HG03439 (cell line): ENCODE data around the gene OR51E1.

Source experiments
- ATAC-seq: cut with Tn5 transposase; IDR thresholded peaks from one replicate; pipeline ENCODE4 v1.9.1; 2021; ENCODE audit warnings: mild to moderate bottlenecking, moderate library complexity; ENCODE audit not compliant: unreplicated experiment

OR51E1 gene, protein sequence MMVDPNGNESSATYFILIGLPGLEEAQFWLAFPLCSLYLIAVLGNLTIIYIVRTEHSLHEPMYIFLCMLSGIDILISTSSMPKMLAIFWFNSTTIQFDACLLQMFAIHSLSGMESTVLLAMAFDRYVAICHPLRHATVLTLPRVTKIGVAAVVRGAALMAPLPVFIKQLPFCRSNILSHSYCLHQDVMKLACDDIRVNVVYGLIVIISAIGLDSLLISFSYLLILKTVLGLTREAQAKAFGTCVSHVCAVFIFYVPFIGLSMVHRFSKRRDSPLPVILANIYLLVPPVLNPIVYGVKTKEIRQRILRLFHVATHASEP

DNA sequence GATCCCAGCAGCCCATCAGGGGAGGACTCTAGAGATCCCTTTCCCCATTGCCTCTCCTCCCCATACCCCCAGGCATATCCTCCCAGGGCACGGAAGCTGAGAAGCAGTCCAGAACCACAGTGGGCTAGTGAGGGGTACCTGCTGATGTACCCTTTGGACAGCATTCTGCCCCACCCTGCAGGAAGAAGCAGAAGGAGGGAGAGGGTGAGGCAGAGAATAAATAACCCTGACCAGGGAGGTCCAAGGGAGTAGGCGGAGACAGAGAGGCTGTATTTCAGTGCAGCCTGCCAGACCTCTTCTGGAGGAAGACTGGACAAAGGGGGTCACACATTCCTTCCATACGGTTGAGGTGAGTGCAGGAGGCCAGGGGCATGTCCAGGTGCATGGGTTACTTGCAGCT lies at the start of gene OR51E1:
OR51E1 (plus strand) TSS at position 301 of the 400 bp plus-strand sequence. CDS start 8,545 bp downstream, outside the sequence.
- no peak for ATAC-seq

DNA sequence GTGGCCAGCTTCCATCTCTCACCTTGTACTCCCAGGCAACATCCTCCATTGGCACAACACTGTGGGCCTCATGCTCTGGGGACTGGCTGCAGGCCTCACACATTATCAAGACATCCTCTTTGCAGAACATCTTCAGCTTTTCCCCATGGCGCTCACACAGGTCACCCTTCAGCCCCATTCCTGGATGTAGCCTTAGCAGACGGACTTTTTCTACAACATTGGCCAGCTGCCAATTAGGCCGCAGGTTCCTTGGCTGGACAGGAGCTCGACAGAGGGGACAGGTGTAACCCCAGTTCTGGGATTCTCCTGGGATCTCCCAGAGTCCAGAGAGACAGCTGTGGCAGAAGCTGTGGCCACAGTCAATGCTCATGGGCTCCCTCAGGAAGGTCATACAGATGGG lies 38.7 kb upstream of the OR51E1 start:
- no peak for ATAC-seq

DNA sequence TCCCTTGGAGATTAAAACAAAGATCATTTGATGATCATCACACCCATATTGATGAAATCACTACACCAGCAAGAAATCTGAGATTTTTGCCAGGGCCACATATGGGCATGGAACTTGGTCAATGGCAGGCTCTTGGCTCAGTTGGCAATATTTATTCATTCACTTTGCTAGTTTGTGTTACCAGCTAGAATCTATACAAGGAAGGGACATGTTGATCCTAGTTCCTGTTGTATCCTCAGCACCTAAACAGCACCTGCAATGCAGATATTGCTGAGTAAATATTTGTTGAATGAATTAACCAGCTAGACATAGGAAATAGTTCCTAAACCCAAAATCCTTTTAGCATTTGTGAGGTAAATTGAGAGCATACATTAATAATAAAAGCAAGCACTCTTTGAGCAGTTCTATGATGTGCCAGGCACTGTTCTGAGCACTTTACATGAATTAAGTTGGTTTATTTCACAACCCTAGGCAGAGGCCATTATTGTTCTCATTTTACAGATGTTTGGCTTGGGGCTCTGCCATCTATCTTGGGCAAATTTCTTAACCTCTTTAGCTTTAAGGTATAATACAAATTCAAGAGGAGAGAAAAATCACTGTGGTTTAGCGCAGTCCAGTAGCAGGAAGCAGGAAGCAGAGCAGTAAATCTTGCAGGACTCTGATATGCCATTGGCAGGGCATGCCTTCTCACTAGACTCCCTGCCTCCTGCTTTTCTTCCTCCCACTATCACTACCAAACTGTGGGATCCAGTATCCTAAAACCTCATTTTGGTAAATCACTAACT lies 37.4 kb upstream of the OR51E1 start:
- ATAC-seq, result no peak

DNA sequence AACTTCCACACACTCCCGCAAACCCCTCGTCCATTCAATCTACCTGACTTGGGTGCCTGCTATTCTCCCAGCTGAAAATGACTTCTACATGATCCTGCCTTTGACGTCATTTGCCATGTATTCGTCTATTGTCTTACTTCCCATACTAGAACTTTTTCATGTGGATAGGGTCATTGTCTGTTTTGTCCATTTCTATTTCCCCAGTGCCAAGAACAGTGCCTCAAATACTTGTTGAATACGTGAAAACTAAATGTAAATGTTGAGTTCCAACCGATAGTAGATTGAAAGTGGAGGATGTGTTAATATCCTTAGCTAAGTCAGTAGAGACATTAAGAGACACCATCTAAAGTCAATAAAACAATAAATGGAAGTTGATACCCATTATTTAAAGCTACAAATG lies 36.7 kb upstream of the OR51E1 start:
- no peak for ATAC-seq

DNA sequence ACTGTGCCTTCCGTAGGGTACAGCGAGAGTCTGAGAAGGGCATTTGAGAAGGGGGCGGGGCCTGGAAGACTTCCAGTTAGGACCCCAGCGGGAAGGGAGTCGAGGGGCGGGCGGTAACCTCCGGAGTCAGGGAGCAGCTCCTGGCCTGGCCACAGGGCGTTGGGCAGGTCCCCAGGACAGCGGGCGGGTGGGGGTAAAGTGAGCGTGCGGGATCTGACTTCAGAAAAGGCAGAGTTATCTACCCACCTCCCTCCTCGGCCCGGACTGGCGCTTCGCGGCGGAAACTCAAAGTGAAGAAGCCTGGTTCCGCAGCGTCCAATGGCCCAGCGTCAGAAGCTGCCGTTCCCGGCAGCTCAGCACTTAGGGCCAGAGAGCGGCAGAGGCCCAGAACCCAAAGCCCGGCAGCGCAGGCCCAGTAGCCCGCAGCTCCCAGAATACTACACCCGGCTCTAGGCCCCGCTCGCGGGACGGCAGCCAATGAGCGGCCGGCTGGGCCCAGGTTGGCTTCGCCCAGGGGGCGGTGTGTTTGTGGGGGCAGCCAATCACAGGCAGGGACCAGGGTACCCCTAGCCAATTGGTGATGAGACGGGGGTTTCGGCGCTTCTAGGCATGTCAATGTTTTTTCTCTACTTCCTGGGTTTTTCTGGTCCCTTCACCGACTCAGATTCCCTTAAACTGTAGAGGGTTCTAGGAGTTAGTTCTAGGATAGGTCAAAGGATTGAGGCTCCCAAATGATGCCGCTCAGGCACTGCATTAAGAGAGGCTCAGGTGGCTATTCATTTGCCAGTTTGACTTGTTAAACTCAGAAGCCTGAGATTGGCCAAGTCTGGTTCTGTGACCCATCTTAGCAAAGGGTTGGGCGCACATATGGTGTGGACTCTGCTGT lies 35.8 kb upstream of the OR51E1 start, which contains the start of gene TRIM68:
TRIM68 (minus strand) TSS at position 451 of the 886 bp plus-strand sequence. CDS start 2,727 bp downstream, outside the sequence.
- peak; percentile 100 for ATAC-seq

DNA sequence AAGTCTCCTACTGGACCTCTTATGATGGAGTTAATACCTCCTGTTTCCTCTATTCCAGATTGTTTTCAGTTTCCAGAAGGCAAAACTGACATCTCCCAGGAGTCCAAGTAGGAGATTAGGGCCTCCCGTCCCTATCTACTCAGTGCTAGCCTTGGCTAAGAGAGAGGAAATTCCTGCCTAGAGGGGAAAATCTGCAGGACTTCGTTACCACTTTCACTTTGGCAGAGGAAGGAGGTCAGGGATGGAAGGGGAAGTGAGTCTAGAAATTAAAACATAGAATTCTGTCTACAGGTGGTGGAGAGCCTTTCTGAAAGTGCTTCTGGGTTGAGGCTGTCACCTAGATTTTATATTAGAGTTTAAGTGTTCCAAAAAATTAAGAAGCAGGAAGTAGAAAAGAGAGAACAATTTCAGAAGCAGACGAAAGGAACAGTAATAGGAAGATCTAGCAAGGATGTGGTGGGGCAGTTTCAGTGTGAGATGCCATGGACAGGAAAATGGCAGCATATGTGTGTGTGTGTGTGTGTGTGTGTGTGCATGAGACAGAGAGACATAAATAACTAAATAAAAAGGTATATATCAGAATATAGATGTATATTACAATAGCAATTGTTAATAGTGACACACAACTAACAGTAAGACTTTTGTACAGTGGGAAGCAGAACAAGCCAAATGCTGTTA lies 33.4 kb upstream of the OR51E1 start:
- no peak for ATAC-seq

DNA sequence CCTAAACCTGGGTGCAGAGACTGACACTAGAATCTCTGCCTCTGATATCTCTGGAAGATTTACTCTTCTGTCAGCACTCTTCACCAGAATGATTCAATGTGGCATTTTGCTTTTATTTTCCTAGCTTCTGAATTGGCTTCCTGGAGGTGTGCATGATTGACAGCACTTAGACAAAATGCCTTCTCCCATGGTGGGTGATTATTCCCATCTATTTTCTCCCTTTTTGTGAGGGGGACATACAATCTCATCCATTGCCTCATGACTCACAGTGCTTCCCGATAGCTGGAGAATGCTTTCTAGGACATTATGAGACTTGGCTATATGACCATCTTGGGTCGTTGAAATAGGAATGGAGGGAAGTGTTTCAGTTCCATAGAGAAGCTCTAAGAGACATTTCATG lies 31.8 kb upstream of the OR51E1 start:
- ATAC-seq, result no peak

DNA sequence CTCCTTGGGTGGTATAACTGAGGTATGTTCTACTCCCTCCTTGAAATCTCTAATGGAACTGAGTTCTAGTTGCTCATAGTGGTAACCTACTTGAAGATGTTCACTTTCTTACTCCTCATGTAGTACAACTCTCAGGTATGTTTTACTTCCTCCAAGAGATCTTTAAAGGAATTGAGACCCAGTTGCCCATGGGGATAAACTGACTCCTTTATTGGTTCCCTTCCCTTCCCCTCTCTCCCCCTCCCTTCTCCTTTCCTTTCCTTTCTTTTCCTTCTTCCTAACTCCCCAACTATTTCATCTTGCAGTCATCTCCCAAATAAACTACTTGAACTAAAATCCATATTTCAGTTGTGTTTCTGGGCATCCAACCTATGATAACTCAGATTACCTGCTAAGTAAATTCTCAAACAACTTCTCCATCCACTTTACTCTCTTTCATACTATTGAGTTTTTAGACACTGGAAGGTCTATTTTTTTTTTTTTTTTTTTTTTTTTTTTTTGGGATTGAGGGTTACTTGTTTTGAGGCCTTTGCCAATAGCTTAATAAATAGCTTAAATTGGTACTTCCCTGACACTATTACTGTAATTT lies 27.8 kb upstream of the OR51E1 start:
- ATAC-seq, result no peak

DNA sequence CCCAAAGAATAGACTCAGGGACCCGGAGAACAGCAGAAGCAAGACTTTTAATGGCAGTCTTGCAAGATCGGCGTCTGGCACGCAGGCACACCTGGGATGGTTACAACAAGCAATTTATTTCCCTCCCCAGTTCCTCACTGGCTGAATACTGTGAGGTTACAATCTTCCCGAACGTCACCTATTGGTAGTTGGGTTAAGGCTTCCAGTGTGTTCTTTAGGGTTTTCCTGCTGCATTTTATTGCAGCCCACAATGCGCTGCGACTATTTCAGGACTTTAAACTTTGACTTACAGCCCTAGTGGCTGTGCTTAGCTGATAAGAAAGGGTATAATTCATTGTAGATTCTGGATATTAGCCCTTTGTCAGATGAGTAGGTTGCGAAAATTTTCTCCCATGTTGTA lies 24.3 kb upstream of the OR51E1 start:
- ATAC-seq, result no peak

DNA sequence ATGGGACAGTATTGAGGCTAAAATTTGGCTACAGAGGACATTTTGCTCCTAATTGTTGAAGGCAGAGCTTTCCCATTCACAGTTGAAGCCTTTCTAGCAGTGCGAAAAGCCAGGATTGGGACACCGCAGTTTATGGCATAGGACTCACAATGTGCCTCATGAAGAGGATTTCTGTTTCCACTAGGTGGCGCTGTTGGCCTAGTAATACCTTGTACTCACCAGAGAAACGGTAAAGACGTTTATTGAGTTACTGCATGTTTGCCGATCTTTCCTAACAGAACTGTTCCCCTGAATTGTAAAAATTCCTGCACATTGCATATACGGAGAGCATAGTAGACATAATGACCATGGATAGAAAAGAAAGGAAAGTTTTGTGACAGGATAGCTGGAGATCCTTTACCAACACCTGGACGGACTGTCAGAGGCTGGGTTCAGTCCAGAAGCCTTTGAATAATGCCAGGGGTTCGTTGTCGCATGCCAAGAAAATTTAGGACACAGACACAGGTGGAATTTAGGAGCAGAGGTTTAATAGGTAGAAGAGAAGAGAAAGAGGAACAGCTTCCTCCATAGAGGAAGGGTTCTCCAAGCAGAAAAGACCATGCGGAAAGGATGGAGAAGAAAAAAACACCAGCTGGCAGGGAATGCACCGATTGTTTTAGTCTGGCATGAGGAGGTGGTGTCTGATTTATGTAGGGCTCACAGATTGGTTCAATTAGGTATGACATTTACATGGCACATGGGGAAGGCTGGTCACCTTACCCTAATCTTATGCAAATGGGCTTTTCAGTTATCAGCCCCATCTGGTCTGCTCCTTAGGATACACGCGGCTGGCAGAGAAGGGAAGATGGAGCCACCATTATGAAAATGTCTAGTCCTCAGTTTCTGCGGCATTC lies 17.3 kb upstream of the OR51E1 start:
- peak; percentile 66 for ATAC-seq

DNA sequence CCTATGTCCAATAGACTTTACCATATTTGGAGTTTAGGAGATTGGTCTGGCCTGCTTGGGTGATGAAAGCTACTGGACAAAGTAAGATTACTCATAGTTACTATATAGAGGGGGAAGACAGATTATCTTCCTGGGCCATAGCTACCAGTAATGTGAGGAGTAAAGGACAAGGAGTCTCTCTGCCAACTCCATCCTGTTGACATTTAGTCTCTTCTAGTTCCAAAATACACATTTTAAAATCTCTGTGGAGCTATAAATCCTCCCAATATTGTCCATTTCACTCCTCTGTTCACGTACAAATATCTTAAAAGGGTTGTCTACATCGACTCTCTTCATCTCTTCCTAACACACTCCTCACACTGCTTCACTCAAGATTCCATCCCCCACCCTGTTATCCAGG lies 7.6 kb upstream of the OR51E1 start:
- no peak for ATAC-seq

DNA sequence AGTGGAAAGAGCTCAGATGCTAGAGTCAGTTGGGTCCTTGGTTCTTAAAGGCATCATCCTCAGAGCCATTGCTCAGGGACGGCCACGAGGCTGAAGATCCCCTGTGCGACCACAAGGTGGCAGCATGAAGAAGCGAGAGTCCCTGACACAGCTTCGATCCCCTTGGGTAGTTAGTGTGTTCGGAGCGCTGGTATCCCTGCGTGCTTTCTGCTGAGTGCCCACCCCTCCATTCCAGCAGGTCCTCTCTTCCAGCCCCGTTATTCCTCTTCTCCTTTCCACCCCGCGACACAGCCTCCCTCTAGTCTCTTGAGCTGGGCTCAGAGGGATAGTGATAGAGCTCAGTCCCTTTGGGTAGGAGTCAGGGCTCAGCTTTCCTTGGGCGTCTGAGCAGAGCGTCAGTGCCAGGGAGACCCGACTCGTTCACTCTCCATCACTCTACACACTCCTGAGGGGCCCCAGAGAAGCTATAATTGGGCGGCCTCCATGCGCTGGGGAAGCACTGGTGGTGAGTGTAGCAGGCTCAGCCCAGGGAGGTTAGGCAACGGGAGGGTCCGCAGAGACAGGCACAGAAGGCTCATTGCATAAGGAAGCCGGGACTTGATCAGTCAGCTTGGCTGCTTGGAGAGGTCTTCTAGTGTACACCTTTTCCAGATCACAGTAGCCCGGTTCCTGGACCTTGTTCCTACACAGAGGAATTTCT lies 6.7 kb upstream of the OR51E1 start, which contains the start of gene OR51D1:
OR51D1 (plus strand) TSS at position 516 of the 700 bp plus-strand sequence. CDS start 2,314 bp downstream, outside the sequence.
- peak; percentile 93 for ATAC-seq

DNA sequence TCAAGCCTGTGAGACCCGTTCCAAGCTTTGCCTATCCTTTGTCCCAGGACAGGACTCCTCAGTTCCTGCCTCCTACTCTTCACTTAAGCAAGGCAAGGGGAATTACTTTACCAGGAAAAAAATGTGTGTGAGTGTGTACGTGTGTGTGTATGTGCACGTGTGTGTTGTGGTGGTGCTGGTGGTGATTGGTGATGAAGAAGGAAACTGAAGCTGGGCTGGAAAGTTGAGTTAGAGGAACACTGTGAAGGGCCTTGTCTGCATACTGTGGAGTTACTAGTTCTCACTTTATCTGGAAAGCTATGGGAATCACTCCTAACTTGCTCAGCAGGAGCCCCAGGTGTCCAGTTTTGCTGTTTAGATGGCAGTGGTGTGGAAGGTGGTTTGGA lies 6.1 kb upstream of the OR51E1 start:
- no peak for ATAC-seq

DNA sequence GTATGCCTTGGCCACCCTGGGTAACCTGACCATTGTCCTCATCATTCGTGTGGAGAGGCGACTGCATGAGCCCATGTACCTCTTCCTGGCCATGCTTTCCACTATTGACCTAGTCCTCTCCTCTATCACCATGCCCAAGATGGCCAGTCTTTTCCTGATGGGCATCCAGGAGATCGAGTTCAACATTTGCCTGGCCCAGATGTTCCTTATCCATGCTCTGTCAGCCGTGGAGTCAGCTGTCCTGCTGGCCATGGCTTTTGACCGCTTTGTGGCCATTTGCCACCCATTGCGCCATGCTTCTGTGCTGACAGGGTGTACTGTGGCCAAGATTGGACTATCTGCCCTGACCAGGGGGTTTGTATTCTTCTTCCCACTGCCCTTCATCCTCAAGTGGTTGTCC lies 3.9 kb upstream of the OR51E1 start:
- ATAC-seq, result no peak

DNA sequence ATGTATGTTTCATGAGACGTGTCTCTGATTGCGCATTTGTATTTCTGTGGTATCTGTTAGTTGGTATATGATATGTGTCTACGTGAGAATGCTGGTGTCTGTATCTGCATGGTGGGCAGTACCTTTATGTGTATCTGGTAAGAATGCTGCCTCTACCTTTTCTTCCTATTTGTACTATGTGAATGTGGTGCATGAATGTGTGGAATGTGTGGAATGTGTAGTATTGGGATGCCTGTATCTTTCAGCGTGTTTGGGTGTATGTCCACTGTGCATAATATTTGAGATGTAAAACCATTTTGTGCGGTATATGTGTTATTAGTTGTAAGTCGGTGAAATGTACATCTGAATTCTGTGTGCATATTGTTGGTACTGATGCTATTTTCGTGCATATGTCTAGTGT lies 2.3 kb upstream of the OR51E1 start:
- no peak for ATAC-seq

DNA sequence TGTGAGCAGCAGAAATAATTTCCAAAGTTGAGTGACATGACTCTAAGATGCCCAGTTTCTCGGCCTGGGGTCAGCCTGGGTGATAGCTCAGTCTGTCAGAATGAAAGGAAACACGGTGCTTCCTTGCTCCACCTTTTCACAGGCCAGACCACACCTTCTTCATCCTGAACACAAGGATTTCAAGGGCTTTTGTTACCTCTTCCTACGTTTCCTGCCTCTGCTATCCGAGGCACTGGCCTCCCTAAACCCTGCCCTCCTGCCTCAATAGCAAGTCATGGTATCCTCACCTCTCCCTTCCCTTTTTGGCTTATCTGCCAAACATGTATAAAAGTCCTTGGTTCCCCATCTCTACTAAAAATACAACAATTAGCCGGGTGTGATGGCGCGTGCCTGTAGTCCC lies 1.7 kb upstream of the OR51E1 start:
- ATAC-seq, result no peak

DNA sequence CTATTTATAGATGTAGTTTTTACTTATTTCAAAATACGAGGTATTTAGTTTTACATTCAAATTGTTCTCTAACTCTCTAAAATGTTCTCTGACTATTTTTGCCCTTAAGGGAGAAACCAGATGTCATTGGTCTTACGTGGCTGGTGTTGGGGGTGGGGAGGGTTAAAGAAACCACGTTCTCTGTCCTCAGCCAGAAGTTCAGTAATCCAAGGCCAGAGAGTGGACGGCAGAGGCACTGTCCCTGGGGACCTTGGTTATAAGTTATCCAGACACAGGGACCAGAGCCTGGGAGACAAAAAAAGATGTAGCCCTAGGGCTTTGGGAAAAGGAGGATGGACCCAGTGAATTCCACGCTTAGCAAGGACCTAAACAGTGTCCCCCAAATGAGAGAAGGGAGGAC lies 706 bp upstream of the OR51E1 start:
- no peak for ATAC-seq

DNA sequence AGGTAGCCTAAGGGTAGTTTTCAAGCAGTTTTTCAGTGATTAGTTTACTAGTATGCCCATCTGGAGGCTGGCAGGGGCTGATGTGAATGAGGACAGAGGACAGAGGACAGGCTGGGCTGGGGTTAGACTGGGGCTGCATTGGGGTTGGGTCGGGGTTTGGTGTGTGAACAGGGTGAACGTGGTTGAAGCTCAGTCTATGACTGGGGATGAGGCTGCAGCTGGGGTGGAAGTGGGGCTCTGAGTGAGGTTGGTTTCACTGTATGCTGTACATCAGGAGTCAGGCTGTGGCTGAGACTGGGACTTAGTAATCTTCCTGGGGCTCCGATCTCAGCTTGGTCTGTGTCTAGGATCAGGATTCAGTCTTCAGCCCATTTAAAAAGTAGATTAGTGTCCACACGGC lies 451 bp downstream of the OR51E1 start:
- ATAC-seq, result no peak

DNA sequence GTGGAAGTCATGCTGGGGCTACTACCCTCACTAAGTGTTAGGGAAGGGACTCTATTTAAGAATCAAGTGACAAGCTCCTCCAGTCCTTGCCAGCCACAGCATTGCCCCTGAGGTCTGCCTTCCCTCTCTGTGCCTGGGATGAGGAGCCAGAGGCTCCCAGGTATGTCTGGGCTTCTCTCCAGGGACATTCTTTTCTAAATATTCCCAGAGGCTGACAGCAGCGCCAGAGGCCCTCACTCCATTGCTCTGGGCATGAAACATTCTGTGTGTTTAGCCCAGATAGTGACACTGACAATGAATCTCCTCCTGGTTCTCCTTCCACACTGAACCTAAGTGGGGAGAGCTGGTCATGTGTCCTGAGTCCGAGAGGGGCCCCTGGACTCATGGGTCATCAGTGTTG lies 2.2 kb downstream of the OR51E1 start:
- ATAC-seq, result no peak
